Omental fat pad (tissue), 4 donors: Measurements from ENCODE around the gene RNF138. TPM values are rescaled to one million over a fixed set of nuclear protein-coding genes. Genes with fewer than 3 reads are reported as not detected.

ENCODE experiments used
- ATAC-seq: fragments of 150-250 bp; one replicate; pipeline ENCODE4 v1.9.1; 2016; ENCODE audit warnings: mild to moderate bottlenecking, moderate library complexity; ENCODE audit not compliant: low FRiP score
- DNase-seq: peaks from one replicate; pipeline ENCODE4 v3.0.0-alpha.2; 2019; ENCODE audit warnings: low spot score
- total RNA-seq, 4 donors: library from RNA; depleted of rRNA; stranded (reverse); fragments of >200 nt; gene quantifications; one replicate each; pipeline ENCODE4 v1.1.0, GENCODE V29; 2016
- TF ChIP-seq, protein P1 (sequence below), 3 donors: fragments of 450-650 bp; IDR thresholded peaks; one replicate each; pipeline ENCODE4 v1.5.1; 2016 to 2017; ENCODE audit warnings: antibody characterized with exemption in 3 of 3, mild to moderate bottlenecking in 3 of 3, moderate library complexity in 2 of 3

RNF138 gene, protein sequence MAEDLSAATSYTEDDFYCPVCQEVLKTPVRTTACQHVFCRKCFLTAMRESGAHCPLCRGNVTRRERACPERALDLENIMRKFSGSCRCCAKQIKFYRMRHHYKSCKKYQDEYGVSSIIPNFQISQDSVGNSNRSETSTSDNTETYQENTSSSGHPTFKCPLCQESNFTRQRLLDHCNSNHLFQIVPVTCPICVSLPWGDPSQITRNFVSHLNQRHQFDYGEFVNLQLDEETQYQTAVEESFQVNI
- 10 to 100 TPM; 13.8 to 38.3 (median 31.7) TPM for total RNA-seq

DNA sequence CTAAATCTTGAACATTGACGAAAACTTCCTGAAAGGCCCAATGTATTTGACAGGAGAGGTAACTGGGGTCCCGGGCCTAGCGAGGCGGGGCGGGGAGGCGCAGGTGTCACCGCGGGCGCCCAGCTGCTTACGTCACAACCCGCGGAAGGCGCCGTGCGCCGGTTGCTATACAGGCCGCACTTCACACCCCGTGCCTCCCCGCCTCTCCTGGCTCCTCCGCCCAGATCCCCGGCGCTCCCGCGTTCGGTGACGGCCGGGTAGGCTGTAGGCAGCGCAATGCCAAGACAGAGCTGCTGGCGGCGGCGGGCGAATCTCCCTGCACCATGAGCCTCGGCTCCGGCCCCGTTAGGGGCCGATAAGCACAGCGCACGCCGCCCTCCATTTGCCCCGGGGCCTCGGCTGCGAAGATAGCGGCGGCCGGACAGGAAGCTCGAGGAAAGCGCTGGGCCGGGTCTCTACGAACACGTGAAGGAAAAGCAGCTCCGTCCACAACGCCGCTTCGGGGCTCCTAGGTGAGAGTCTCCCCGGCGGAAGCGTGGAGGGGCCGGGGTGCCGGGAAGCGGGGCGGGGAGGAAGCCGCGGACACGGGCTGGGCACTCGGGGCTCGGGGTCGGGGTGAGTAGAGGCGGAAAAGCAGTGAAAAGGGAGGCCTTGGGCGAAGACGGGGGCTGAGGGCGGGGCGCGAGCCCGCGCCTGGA is at the start of gene RNF138:
Gene RNF138 (plus strand): TSS at position 151 of the 698 bp plus-strand sequence. CDS start 903 bp downstream, outside the sequence.
- TF ChIP-seq, protein P1, sequence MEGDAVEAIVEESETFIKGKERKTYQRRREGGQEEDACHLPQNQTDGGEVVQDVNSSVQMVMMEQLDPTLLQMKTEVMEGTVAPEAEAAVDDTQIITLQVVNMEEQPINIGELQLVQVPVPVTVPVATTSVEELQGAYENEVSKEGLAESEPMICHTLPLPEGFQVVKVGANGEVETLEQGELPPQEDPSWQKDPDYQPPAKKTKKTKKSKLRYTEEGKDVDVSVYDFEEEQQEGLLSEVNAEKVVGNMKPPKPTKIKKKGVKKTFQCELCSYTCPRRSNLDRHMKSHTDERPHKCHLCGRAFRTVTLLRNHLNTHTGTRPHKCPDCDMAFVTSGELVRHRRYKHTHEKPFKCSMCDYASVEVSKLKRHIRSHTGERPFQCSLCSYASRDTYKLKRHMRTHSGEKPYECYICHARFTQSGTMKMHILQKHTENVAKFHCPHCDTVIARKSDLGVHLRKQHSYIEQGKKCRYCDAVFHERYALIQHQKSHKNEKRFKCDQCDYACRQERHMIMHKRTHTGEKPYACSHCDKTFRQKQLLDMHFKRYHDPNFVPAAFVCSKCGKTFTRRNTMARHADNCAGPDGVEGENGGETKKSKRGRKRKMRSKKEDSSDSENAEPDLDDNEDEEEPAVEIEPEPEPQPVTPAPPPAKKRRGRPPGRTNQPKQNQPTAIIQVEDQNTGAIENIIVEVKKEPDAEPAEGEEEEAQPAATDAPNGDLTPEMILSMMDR (IDR thresholded peaks at IDR 0.05) = no peak
- DNase-seq = peak; percentile 71
- ATAC-seq = peak; percentile 73

- ATAC-seq (no peak), DNase-seq (no peak)
- TF ChIP-seq, protein P1 (IDR thresholded peaks at IDR 0.05) = no peak
Measured at GRCh38 chr18:32042337-32042736, 49.3 kb upstream of the RNF138 start.

- peak; percentile 61 for ATAC-seq
- TF ChIP-seq, protein P1 (IDR thresholded peaks at IDR 0.05) = no peak
- no peak for DNase-seq
Measured at GRCh38 chr18:32048507-32049091, 43.1 kb upstream of the RNF138 start.

DNA sequence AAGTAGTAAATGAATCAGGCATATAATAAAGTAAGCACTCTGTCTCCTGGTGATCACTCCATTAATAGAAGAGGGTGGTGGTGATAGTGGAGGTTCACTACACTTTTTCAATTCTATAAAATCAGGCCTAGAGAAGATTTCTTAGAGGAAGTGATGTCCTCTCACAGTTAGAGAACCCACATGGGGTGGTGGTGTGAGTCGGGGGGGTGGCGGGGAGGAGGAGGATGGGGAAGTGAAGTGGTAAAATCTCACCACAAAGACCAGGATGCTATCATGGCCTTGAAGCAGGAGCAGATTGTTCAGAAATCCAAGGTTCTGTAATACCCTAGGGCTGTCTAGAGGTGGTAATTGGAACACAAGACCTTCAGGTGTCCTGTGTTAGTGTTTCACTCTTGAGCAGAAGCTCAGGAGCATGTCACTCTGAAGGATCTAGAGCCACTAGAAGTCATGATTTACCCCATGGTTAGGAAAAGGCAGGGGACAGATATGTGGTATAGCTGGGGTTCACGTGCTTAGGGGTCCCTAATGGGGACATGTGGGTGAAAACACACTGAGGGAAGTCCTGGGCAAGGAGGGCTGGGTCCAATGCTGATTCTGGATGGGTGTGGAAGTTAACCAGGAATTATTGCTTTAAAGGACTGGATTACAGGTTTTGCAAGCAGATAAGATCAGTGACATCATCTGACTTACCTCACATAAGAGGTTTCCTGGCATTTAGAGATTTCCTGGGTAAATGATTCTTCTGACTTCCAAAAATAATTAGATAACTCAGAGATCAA is 42.1 kb upstream of the RNF138 start:
- TF ChIP-seq, protein P1 (IDR thresholded peaks at IDR 0.05) = no peak
- peak; percentile 25 for ATAC-seq
- DNase-seq = no peak

GRCh38 chr18:32056613-32057358 is 34.9 kb upstream of the RNF138 start:
- TF ChIP-seq, protein P1 (IDR thresholded peaks at IDR 0.05) = no peak
- no peak for ATAC-seq
- no peak for DNase-seq

DNA sequence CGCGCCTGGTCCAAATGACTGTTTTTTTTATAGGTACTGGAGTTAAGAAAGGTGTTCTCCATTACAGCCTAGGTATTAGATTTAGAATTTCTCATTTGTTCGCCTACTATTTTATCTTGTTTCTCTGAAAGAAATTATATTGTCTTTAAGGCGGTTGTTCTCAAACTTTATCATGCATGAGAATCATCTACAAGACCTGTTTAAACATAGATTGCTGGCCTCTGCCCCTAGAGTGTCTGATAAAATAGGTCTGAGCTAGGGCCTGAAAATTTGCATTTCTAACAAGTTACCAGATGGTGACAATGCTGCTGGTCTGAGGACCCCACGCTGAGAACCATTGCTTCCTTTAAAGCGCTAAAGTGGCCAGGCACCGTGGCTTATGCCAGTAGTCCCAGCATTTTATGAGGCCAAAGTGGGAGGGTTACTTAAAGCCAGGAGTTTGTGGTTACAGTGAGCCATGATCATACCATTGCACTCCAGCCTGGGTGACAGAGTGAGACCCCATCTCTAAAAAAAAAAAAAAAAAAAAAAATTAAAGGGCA is 34.0 kb upstream of the RNF138 start:
- ATAC-seq = no peak
- DNase-seq = no peak
- TF ChIP-seq, protein P1 (IDR thresholded peaks at IDR 0.05) = no peak
